Activated CD4-positive, alpha-beta T cell treated with anti-CD3 and anti-CD28 coated beads, Interleukin-2, amount 50 U/mL, for 1 hour (primary cell): ENCODE measurements around the gene UBE4B.
A peak's percentile ranks its signal among the peaks of the same experiment; 100 is the strongest.
"Not testable (repeated sequence)": the region's sequence is repeated elsewhere in the genome, so short reads cannot be mapped to it uniquely, and the experiment has no call there.

Source experiments
- DNase-seq: peaks from one replicate; pipeline ENCODE4 v3.0.0-alpha.2; 2020

Gene UBE4B

GRCh38 chr1:10074059-10074851 lies 41.5 kb downstream of the UBE4B start:
- DNase-seq: peak; percentile 27

DNA sequence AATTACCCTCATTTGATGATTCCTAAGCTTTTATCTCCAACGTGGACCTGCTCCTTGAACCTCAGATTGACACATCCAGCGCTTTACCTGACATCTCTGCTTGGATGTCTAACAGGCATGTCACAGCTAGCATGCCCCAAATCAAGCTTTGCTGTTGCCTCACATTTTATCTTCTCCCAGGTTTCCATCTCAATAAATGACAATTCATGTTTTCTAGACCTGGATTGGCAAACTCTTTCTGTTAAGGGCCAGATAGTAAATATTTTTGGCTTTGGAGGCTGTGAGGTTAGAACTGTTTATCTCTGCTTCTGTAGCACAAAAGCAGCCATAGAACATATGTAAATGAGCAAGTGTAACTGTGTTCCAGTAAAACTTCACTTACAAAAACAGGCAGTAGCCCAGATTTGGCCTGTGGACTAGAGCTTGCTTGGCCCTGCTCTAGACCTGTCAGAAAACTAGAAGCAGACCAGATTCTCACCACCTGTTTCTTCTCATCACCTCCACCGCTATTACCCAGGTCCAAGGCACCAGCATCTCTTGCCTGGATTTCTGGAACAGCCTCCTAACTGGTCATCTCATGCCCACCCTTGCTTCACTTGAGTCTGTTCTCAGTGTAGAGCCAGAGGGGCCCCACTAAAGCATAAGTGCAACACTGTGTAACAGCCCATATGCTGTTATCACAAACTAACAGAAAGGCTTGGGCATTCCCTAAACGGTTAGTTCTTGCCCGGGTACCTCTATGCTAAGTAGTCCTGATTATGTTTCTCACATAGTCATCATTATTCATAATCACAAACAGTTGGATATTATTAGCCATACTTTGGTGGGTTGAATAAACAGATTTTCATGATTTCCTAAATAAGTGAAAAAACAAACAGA lies 42.3 kb downstream of the UBE4B start:
- DNase-seq: no peak

DNA sequence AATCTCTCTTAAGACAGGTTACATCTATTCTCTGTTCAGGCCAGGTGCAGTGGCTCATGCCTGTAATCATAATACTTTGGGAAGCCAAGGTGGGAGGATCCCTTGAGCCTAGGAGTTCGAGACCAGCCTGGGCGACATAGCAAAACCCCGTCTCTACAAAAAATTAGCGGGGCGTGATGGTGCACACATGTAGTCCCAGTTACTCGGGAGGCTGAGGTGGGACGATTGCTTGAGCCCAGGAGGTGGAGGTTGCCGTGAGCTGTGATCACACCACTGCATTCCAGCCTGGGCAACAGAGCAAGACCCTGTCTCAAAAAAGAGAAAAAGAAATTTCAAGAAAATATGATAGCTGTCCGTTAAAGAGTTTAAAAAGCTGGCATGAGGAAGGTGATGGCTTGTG lies 43.0 kb downstream of the UBE4B start:
- no peak for DNase-seq

- no peak for DNase-seq
These were observed 45.7 kb downstream of the UBE4B start for GRCh38 chr1:10078494-10078893.

DNA sequence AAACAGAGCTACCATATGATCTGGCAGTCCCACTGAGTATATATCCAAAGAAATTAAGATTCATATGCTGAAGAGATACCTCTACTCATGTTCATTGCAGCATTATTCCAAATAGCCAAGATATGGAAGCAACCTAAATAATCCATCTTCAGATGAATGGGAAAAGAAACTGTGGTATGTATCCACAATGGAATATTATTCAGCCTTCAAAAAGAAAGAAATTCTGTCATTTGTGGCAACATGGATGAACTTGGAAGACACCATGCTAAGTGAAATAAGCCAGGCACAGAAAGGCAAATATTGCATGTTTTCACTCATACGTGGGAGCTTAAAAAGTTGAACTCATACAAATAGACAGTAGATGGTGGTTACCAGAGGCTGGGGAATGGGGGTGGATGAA lies 47.8 kb downstream of the UBE4B start:
- DNase-seq: no peak

DNA sequence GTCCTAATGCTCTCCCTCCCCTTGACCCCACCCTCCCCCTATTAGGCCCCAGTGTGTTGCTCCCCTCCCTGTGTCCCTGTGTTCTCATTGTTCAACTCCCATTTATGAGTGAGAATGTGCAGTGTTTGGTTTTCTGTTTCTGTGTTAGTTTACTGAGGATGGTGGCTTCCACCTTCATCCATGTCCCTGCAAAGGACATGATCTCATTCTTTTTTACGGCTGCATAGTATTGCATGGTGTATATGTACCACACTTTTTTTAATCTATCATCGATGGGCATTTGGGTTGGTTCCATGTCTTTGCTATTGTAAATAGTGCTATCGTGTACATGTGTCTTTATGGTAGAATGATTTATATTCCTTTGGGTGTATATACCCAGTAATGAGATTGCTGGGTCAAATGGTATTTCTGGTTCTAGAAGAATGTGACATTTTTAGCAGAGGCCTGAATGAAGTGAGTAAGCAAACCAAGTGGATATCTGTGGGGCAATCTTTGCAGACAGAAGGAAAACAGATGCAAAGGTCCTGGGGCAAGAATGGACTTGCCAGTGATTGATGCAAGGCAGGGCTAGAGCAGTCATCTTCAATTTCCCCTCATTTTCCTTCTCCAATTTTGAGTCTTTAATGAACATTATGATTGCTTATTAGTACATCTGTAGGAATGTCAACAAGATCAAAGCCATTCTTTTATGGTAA lies 50.2 kb downstream of the UBE4B start:
- DNase-seq: no peak

DNA sequence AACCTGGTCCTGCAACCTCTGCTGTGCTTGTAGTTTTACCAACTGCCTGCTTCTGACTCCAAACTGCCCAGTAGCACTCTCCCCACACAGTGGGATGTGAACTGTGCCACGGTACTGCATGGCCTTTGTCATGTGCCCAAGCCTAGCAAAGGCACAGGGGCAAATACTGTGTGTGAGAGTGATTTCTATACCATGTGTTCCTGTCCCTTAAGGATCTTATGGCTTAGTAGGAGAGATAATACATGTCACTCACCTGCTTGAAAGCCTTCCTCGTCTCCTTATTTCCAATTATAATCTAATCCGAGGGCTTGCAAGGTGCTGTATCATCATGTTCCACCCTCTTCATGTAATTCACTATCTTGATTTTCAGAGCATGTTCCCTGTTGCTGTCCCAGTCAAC lies 51.3 kb downstream of the UBE4B start:
- DNase-seq: no peak

DNA sequence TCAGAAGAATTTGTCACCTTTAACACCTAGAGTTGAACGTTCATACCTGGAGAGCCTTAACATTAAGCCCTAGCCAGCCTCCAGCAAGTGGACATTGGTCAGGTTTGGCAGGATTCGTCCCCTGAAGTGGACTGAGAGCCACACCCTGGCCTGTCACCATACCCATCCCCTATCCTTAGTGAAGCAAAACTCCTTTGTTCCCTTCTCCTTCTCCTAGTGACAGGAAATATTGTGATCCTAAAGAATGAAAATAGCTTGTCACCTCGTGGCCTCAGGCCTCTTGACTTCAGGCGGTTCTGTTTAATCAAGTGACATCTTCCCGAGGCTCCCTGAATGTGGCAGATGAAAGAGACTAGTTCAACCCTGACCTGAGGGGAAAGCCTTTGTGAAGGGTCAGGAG lies 52.3 kb downstream of the UBE4B start:
- DNase-seq: no peak

- DNase-seq: no peak
These were observed 54.5 kb downstream of the UBE4B start for GRCh38 chr1:10087210-10087609.

DNA sequence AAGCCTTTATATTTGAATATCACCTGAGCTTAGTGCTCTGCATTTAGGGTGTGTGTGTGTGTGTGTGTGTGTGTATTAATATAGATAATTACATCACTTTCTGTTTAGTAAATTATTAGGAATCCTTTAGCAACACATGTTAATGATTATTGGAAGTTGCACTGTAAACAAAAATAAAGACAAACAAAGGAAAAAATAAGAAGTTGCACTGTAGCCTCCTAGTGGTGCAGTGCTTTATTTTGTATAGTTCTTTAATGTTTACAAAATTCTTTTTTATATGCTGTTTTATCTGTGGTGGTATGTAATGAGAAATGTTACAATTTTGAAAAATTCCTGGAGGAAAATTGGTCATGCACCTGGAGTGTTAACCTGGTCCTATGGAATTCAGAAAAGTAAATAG lies 69.2 kb downstream of the UBE4B start:
- no peak for DNase-seq

DNA sequence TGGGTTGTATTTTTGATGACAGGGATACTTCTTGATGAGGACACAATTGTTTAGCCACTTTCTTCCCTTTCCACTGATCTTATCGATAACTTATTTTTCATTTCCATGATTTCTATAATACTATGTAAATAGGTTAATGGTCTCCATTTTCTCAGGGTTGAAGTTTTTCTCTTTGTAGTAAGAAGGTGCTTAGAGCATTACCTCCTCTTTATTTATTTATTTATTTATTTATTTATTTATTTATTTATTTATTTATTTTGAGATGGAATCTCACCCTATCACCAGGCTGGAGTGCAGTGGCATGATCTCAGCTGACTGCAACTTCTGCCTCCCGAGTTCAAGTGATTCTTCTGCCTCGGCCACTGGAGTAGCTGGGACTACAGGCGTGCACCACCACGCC lies 70.4 kb downstream of the UBE4B start:
- DNase-seq: no peak

DNA sequence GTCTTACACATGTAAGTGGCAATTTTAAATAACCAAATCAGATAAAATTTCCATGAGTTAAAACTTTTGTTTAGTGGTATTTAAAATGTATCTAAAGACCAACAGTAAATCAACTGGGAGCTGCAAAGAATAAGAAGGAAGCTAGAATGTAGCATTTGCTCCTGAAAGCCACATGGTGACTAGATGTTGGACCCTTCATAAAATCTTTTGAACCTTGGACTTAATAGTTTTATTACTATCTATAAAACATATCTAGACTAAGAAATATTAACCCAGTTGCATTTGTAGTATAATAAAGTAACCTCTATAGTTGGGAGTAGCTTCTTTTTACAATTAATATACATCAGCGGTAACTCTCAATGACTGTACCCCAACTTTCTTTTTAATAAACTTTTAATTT lies 72.1 kb downstream of the UBE4B start:
- no peak for DNase-seq

DNA sequence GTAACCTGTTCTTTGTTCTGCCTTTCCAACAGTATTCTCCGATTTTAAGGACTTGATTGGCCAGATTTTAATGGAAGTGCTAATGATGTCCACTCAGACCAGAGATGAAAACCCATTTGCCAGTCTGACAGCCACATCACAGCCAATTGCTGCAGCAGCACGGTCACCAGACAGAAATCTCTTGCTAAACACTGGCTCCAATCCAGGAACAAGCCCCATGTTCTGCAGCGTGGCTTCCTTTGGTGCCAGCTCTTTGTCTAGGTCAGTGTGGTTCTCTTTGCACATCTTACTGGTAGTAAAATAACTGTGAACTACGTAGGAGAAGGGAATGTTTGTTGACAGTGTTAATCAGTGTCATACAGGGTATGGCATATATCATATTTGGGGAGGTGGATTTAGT lies 72.7 kb downstream of the UBE4B start:
- no peak for DNase-seq

DNA sequence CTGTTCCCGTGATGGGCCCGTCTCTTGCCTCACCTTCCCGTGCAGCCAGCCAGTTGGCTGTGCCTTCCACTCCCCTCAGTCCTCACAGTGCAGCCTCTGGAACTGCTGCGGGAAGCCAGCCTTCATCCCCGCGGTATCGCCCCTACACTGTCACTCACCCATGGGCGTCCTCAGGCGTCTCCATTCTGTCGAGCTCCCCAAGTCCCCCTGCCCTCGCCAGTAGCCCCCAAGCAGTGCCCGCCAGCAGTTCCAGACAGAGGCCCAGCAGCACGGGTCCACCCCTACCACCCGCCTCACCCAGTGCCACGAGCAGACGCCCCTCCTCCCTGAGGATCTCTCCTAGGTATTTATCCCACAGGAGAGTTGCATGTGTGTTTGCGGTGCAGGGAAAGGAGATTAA lies 73.5 kb downstream of the UBE4B start:
- no peak for DNase-seq

DNA sequence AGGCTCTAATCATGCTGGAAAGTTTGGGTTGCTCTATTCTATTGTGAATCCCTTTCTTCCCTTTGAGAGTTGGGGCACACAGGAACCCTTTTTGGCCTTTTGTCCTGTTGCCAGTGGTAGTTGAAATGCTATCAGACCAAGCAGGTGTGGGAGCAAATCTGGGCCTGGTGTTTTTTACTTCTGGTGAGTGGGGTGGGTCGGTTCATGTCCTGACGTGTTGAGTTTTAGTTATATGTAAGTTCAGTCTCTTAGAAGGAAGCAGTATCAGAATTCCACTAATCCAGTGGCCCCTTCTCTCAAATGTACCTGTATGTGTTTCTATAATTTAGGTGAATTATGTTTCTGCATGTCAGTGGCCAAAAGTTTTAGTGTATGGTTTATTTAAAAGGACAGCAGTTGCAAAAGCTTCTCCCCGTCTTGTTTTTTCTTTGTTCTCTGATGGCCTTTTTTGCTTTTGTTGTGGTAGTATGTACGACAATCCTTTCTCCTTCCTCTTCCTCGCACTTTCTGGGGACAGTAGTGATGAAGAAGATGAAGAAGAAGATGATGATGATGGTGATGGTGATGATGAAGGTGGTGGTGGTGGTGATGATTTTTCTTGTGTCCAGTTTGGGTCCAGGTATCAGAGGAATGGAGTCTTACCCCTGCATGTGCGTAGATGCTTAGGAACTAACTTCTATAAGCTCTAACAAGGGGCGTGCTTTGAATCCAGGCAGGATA lies 74.2 kb downstream of the UBE4B start:
- DNase-seq: no peak

DNA sequence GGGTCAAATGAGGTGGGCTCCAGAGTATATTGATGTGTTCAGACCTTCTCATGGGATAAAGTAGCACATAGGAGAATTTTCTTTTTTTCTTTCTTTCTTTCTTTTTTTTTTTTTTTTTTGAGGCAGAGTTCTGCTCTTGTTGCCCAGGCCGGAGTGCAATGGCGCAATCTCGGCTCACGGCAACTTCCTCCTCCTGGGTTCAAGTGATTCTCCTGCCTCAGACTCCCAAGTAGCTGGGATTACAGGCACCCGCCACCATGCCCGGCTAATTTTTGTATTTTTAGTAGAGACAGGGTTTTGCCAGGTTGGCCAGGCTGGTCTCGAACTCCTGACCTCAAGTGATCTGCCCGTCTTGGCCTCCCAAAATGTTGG lies 74.7 kb downstream of the UBE4B start:
- not testable (repeated sequence) for DNase-seq

- no peak for DNase-seq
These were observed 75.4 kb downstream of the UBE4B start for GRCh38 chr1:10108134-10108663.

GRCh38 chr1:10108948-10109708 lies 76.4 kb downstream of the UBE4B start:
- no peak for DNase-seq

- no peak for DNase-seq
These were observed 80.7 kb downstream of the UBE4B start for GRCh38 chr1:10113501-10113900.

DNA sequence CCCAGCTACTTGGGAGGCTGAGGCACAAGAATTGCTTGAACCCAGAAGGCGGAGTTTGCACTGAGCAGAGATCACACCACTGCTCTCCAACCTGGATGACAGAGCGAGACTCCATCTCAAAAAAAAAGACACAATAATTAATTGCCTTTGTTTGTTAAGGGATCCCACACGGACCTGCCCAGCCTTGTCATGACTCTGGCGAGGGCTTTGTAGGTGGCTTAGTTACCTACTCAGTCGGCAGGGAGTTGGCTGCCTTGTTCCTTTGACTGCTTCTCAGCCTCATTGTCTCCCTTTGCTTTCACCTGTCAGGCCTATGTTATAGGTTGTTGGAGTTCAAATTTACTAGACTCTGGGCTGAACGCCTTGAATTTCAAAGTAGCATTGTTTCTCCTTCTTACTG lies 82.0 kb downstream of the UBE4B start:
- no peak for DNase-seq

- DNase-seq: no peak
These were observed 84.4 kb downstream of the UBE4B start for GRCh38 chr1:10117132-10117531.

- DNase-seq: no peak
These were observed 85.1 kb downstream of the UBE4B start for GRCh38 chr1:10117865-10118264.
